ENCODE data around the gene ASTE1.

- TF ChIP-seq SNIP1 (IDR thresholded peaks at IDR 0.05; ENCODE audit: low read depth): no peak
- no peak for TF ChIP-seq MBD1 (CRISPR knock-in tag; IDR thresholded peaks at IDR 0.05)
- no peak for TF ChIP-seq CHD2 (IDR thresholded peaks at IDR 0.05; ENCODE audit: low read depth, low read length)
- no peak for TF ChIP-seq CTCF (IDR thresholded peaks at IDR 0.05 in 2 of 3, conservative IDR thresholded peaks at IDR 0.05 in 1 of 3; ENCODE audit: insufficient read depth in 2 of 3, low read depth in 1 of 3, low read length in 3 of 3)
- TF ChIP-seq SMARCE1 (IDR thresholded peaks at IDR 0.05): no peak
- no peak for TF ChIP-seq ZNF586 (CRISPR knock-in tag; conservative IDR thresholded peaks at IDR 0.05)
These were observed 35.5 kb downstream of the ASTE1 start for GRCh38 chr3:130991126-130991525.

All from K562 (cell line).